Measurements from ENCODE around the gene KCNQ1. TPM values are rescaled to one million over a fixed set of nuclear protein-coding genes. Genes with fewer than 3 reads are reported as not detected.

KCNQ1 gene
- total and polyA plus RNA-seq, 9 of the 15 experiments (the other 6 are each of a cell fraction or from before 2014, with no cell fraction given) = 0.44 TPM; not detected in 8

DNA sequence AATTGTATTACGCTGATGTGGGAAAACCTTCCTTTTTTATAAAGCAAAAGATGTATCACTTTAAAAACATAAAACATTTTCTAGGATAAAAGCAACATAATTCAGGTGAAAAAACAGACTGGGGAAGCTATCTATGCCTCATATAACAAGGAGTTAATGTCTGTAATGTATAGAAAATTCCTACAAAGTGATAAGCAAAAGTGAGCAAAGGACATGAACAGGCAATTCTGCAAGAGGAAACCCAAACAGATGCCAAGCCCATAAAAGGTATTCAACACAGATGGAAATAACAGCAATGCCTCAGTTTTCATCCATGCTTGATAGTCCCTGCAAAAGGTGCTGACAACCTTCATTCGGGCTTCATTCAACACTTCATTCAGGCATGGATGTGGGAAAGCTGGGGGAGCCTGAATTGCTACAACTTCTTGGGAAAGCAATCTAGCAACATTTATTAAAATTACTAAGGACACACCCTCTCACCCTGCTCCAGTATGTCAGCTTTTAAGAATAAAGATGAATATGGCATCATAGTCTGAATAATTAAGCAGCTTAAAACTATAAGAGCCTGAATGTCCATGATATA, 215.6 kb downstream of the KCNQ1 start:
- intact Hi-C loops (cut with micrococcal nuclease) = no loop called here
- in situ Hi-C loops (cut with MboI) = no loop called here
- FAIRE-seq (no peak), ATAC-seq (no peak), DNase-seq (ENCODE audit: extremely low read depth in 1 of 4, low spot score in 3 of 4) (no peak)
- H3K9me1 ChIP-seq (ENCODE audit: control insufficient read depth, insufficient read depth, low read length) = no peaks in the 10 kb centered on the region
- peaks cover 7% of the 10 kb centered on the region; the same call in 1 of the 3 replicates for H3K36me3 ChIP-seq (ENCODE audit: control insufficient read depth, insufficient read depth, low read length)
- 67% methylated on average over 2 of the region's 2 CpGs for WGBS (ENCODE audit: insufficient coverage, low coverage, missing lambda C conversion rate)
- H3K27me3 ChIP-seq (ENCODE audit: control insufficient read depth in 2 of 2, insufficient read depth in 2 of 2, low read length in 2 of 2) = no peaks in the 10 kb centered on the region
- H3K9me3 ChIP-seq (replicated peaks; ENCODE audit: control insufficient read depth, insufficient read depth, low read depth, low read length) = peaks cover 35% of the 10 kb centered on the region
- H3K4me1 ChIP-seq (replicated peaks in 1 of 2; ENCODE audit: control insufficient read depth in 2 of 2, insufficient read depth in 2 of 2, low read length in 2 of 2) = no peaks in the 10 kb centered on the region
- H3K27ac ChIP-seq (ENCODE audit: extremely low read depth, low read depth, low read length) = no peak overlapping the region
- H3K79me2 ChIP-seq (ENCODE audit: control insufficient read depth, insufficient read depth, low read length) = no peaks in the 10 kb centered on the region
- H2AFZ ChIP-seq (ENCODE audit: low read depth, low read length) = no peak overlapping the region
- ChIA-PET CTCF (ENCODE audit: low intra/inter-chr PET ratio) (no interaction called here), POLR2A (interaction anchor here (0.5 to 1.2 kb wide), 2 partner anchors 21 to 30 kb away, joined by 3 to 4 read pairs; no protein-coding TSS in a partner anchor)
- BruUV-seq (replicated peaks) = no TSS peak
- no peak overlapping the region for H3K9ac ChIP-seq (ENCODE audit: insufficient read depth in 1 of 2, low read depth in 2 of 2, low read length in 2 of 2)
- H3K4me2 ChIP-seq (ENCODE audit: insufficient read depth, low read length) = no peak overlapping the region
- no peak overlapping the region for H3K4me3 ChIP-seq
- no peaks in the 10 kb centered on the region for H4K20me1 ChIP-seq (replicated peaks; ENCODE audit: control insufficient read depth, insufficient read depth, low read length)
- TF ChIP-seq BMI1 (IDR thresholded peaks at IDR 0.05; ENCODE audit: low read length) (no peak), KHSRP (IDR thresholded peaks at IDR 0.05) (no peak), TRIM24 (IDR thresholded peaks at IDR 0.05) (0 out of 4 replicates have a peak, but pooled peaks of 1 of the 2 experiments have one; percentile 22), ZFP36 (IDR thresholded peaks at IDR 0.05; ENCODE audit: low read depth, low read length, partially characterized antibody) (no peak), ZNF76 (CRISPR knock-in tag; IDR thresholded peaks at IDR 0.05; ENCODE audit: borderline replicate concordance) (no peak), PHF20 (IDR thresholded peaks at IDR 0.05; ENCODE audit: partially characterized antibody) (no peak), XRCC3 (IDR thresholded peaks at IDR 0.05) (peak; percentile 72; the same call in 1 of the 2 replicates), CBX3 (IDR thresholded peaks at IDR 0.05; ENCODE audit: borderline replicate concordance in 1 of 2, low read length in 2 of 2) (peak in 1 of 2 experiments; percentile 23; a peak in 1 of 3 replicates), NONO (IDR thresholded peaks at IDR 0.05; ENCODE audit: low read depth in 2 of 2, low read length in 1 of 2) (no peak), COPS2 (conservative IDR thresholded peaks at IDR 0.05) (no peak), HBP1 (CRISPR knock-in tag; IDR thresholded peaks at IDR 0.05) (no peak), SAFB (IDR thresholded peaks at IDR 0.05; ENCODE audit: borderline replicate concordance, low read depth, low read length) (no peak), SMC3 (conservative IDR thresholded peaks at IDR 0.05; ENCODE audit: insufficient read depth, low read depth, low read length) (no peak)
- TF ChIP-seq, protein P1, sequence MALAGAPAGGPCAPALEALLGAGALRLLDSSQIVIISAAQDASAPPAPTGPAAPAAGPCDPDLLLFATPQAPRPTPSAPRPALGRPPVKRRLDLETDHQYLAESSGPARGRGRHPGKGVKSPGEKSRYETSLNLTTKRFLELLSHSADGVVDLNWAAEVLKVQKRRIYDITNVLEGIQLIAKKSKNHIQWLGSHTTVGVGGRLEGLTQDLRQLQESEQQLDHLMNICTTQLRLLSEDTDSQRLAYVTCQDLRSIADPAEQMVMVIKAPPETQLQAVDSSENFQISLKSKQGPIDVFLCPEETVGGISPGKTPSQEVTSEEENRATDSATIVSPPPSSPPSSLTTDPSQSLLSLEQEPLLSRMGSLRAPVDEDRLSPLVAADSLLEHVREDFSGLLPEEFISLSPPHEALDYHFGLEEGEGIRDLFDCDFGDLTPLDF (CRISPR knock-in tag; IDR thresholded peaks at IDR 0.05) = no peak
- TF ChIP-seq, protein P2, sequence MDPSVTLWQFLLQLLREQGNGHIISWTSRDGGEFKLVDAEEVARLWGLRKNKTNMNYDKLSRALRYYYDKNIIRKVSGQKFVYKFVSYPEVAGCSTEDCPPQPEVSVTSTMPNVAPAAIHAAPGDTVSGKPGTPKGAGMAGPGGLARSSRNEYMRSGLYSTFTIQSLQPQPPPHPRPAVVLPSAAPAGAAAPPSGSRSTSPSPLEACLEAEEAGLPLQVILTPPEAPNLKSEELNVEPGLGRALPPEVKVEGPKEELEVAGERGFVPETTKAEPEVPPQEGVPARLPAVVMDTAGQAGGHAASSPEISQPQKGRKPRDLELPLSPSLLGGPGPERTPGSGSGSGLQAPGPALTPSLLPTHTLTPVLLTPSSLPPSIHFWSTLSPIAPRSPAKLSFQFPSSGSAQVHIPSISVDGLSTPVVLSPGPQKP (CRISPR knock-in tag; IDR thresholded peaks at IDR 0.05) = no peak
- TF ChIP-seq, protein P3, sequence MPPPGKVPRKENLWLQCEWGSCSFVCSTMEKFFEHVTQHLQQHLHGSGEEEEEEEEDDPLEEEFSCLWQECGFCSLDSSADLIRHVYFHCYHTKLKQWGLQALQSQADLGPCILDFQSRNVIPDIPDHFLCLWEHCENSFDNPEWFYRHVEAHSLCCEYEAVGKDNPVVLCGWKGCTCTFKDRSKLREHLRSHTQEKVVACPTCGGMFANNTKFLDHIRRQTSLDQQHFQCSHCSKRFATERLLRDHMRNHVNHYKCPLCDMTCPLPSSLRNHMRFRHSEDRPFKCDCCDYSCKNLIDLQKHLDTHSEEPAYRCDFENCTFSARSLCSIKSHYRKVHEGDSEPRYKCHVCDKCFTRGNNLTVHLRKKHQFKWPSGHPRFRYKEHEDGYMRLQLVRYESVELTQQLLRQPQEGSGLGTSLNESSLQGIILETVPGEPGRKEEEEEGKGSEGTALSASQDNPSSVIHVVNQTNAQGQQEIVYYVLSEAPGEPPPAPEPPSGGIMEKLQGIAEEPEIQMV (tag; conservative IDR thresholded peaks at IDR 0.05; ENCODE audit: low read depth) = no peak
